Measurements from ENCODE around the gene SPIN4.
"Not testable (repeated sequence)": the region's sequence is repeated elsewhere in the genome, so short reads cannot be mapped to it uniquely, and the experiment has no call there.

Gene SPIN4

GRCh38 chrX:63350941-63351616, at the start of gene SPIN4:
Gene SPIN4, minus strand, starts transcription at chrX:63351332. Its CDS starts 513 bp downstream, at chrX:63350819.
- peak; percentile 81 for DNase-seq (ENCODE audit: low spot score)

- DNase-seq (ENCODE audit: low spot score) = no peak
Observed at GRCh38 chrX:63400340-63400739, 49.2 kb upstream of the SPIN4 start.

GRCh38 chrX:63394872-63395271, 43.7 kb upstream of the SPIN4 start:
- DNase-seq (ENCODE audit: low spot score) = no peak

GRCh38 chrX:63393094-63393493, 42.0 kb upstream of the SPIN4 start:
- DNase-seq (ENCODE audit: low spot score) = not testable (repeated sequence)

GRCh38 chrX:63387411-63387810, 36.3 kb upstream of the SPIN4 start:
- DNase-seq (ENCODE audit: low spot score) = no peak

- DNase-seq (ENCODE audit: low spot score) = not testable (repeated sequence)
Observed at GRCh38 chrX:63384263-63384662, 33.1 kb upstream of the SPIN4 start.

GRCh38 chrX:63373012-63373411, 21.9 kb upstream of the SPIN4 start:
- not testable (repeated sequence) for DNase-seq (ENCODE audit: low spot score)

GRCh38 chrX:63367699-63368098, 16.6 kb upstream of the SPIN4 start:
- not testable (repeated sequence) for DNase-seq (ENCODE audit: low spot score)

GRCh38 chrX:63363788-63364187, 12.7 kb upstream of the SPIN4 start:
- DNase-seq (ENCODE audit: low spot score) = no peak

- DNase-seq (ENCODE audit: low spot score) = no peak
Observed at GRCh38 chrX:63361494-63361893, 10.4 kb upstream of the SPIN4 start.

- DNase-seq (ENCODE audit: low spot score) = no peak
Observed at GRCh38 chrX:63354484-63354883, 3.4 kb upstream of the SPIN4 start.

- DNase-seq (ENCODE audit: low spot score) = peak; percentile 12
Observed at GRCh38 chrX:63350465-63350877, 661 bp downstream of the SPIN4 start.

GRCh38 chrX:63349307-63349706, 1.8 kb downstream of the SPIN4 start:
- DNase-seq (ENCODE audit: low spot score) = no peak

GRCh38 chrX:63330681-63331080, 20.5 kb downstream of the SPIN4 start:
- no peak for DNase-seq (ENCODE audit: low spot score)

GRCh38 chrX:63327788-63328187, 23.3 kb downstream of the SPIN4 start:
- DNase-seq (ENCODE audit: low spot score) = no peak

- no peak for DNase-seq (ENCODE audit: low spot score)
Observed at GRCh38 chrX:63299596-63299995, 51.5 kb downstream of the SPIN4 start.

Measured in germinal center (tissue), 1 donor.